GM12878 (cell line): ENCODE measurements around the gene COX19. TPM values are rescaled to one million over a fixed set of nuclear protein-coding genes. Genes with fewer than 3 reads are reported as not detected.

Experiments
- CREM ChIP-seq: IDR thresholded peaks from 2 replicates; pipeline ENCODE4 v1.6.1; 2014; ENCODE audit warnings: antibody characterized with exemption, low read depth
- EGR1 ChIP-seq, 2 experiments: IDR thresholded peaks; 1 replicate in 1 of 2; 2 replicates in 1 of 2; pipeline ENCODE4 v1.6.1; 2011 to 2012; ENCODE audit warnings: low read depth in 2 of 2, low read length in 2 of 2, borderline replicate concordance in 1 of 2, mild to moderate bottlenecking in 1 of 2, moderate library complexity in 1 of 2
- ESRRA ChIP-seq: IDR thresholded peaks from 2 replicates; pipeline ENCODE4 v1.6.1; 2012; ENCODE audit warnings: mild to moderate bottlenecking, low read length, improper control_type of control experiment
- GABPA ChIP-seq: IDR thresholded peaks from 2 replicates; pipeline ENCODE4 v1.6.1; 2014; ENCODE audit warnings: antibody characterized with exemption, low read depth, mild to moderate bottlenecking, inconsistent platforms
- RAD21 ChIP-seq: IDR thresholded peaks from 2 replicates; pipeline ENCODE4 v1.6.1; 2011; ENCODE audit warnings: mild to moderate bottlenecking, low read depth, low read length, moderate library complexity; ENCODE audit not compliant: insufficient read depth
- RELA ChIP-seq: fragments of 450-650 bp; IDR thresholded peaks from 2 replicates; pipeline ENCODE4 v1.8.0; 2014; ENCODE audit warnings: borderline replicate concordance; ENCODE audit not compliant: partially characterized antibody
- SIX5 ChIP-seq: IDR thresholded peaks from 2 replicates; pipeline ENCODE4 v1.6.1; 2011; ENCODE audit warnings: mild to moderate bottlenecking, low read depth, low read length, moderate library complexity; ENCODE audit not compliant: severe bottlenecking
- SMARCA5 ChIP-seq: fragments of 450-650 bp; IDR thresholded peaks from 2 replicates; pipeline ENCODE4 v1.6.1; 2017; ENCODE audit warnings: mild to moderate bottlenecking
- polyA plus RNA-seq, 11 experiments: library from polyadenylated mRNA; depleted of rRNA in 4 of 11; unstranded in 6 of 11; stranded (reverse) in 5 of 11; fragments of >200 nt; fragmentation: Nextera tagmentation in 4 of 11; fragmentation: Illumina TruSeq in 1 of 11; extraction: Ambion mirVana in 4 of 11; extraction: Trizol in 1 of 11; gene quantifications; 1 replicate in 1 of 11; 2 replicates in 10 of 11; pipeline versions ENCODE4 v1.2.1 to v1.2.3, GENCODE V29; 2011 to 2016; ENCODE audit warnings: inconsistent platforms in 2 of 11, missing spikeins in 2 of 11, low read depth in 1 of 11
- total RNA-seq, 4 experiments: library from RNA; depleted of rRNA in 3 of 4; stranded (reverse); fragments of >200 nt in 3 of 4; fragmentation: Illumina TruSeq in 1 of 4; extraction: Trizol in 1 of 4; gene quantifications; 2 replicates each; pipeline versions ENCODE4 v1.2.1 to v1.2.3, GENCODE V29; 2013 to 2021
- TF ChIP-seq, protein P1 (sequence below): fragments of 450-650 bp; IDR thresholded peaks from 2 replicates; pipeline ENCODE4 v1.6.1; 2017; ENCODE audit warnings: borderline replicate concordance
- TF ChIP-seq, protein P2 (sequence below): fragments of 150-350 bp; IDR thresholded peaks from 2 replicates; pipeline ENCODE4 v1.6.1; 2014; ENCODE audit warnings: mild to moderate bottlenecking, low read depth, low read length
- TF ChIP-seq, protein P3 (sequence below): fragments of 450-650 bp; IDR thresholded peaks from 2 replicates; pipeline ENCODE4 v1.6.1; 2016; ENCODE audit warnings: mild to moderate bottlenecking

The COX19 gene
- total and polyA plus RNA-seq, 10 of the 15 experiments (the other 5 are each of a cell fraction or from before 2014, with no cell fraction given), result 3.7 to 17.9 (median 10.8) TPM

DNA sequence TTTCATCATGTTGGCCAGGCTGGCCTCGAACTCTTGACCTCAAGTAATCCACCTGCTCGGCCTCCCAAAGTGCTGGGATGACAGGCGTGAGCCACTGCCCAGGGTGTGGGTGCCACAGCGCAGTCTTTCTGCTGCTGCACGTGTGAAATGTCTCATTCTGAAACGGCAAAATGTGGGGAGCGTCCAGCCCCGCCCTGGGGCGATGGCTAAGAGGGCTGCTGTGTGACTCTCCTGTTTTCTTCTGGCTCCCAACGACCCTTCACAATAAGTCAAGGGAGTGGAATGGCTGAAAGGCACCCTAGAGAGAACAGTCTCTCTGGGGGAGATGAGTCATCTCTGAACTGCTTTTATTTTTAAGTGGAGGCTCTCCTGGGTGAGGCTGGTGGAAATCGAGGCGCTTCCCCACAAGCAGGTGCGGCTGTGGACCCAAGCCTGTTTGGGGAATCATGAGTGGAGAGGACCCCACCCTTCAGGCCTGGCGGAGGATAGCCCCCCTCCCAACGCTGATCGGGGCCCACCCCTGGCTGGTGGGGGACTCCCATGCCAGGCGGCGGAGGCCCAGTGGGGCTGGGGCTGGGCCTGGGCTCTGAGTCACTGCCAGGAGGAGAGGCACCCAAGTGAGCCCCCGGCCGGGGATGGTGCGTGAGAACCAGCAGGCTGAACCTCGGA lies 38.8 kb downstream of the COX19 start (continued):
- TF ChIP-seq, protein P1, sequence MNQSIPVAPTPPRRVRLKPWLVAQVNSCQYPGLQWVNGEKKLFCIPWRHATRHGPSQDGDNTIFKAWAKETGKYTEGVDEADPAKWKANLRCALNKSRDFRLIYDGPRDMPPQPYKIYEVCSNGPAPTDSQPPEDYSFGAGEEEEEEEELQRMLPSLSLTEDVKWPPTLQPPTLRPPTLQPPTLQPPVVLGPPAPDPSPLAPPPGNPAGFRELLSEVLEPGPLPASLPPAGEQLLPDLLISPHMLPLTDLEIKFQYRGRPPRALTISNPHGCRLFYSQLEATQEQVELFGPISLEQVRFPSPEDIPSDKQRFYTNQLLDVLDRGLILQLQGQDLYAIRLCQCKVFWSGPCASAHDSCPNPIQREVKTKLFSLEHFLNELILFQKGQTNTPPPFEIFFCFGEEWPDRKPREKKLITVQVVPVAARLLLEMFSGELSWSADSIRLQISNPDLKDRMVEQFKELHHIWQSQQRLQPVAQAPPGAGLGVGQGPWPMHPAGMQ, result no peak
- TF ChIP-seq CREM (peak; percentile 51), SIX5 (no peak), RAD21 (no peak), GABPA (no peak), RELA (no peak), EGR1 (IDR thresholded peaks at IDR 0.05; ENCODE audit: borderline replicate concordance in 1 of 2, low read depth in 2 of 2, low read length in 2 of 2) (no peak), SMARCA5 (peak; percentile 24; the same call in 1 of the 2 replicates), ESRRA (no peak)
- TF ChIP-seq, protein P2, sequence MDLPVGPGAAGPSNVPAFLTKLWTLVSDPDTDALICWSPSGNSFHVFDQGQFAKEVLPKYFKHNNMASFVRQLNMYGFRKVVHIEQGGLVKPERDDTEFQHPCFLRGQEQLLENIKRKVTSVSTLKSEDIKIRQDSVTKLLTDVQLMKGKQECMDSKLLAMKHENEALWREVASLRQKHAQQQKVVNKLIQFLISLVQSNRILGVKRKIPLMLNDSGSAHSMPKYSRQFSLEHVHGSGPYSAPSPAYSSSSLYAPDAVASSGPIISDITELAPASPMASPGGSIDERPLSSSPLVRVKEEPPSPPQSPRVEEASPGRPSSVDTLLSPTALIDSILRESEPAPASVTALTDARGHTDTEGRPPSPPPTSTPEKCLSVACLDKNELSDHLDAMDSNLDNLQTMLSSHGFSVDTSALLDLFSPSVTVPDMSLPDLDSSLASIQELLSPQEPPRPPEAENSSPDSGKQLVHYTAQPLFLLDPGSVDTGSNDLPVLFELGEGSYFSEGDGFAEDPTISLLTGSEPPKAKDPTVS, result no peak
- TF ChIP-seq, protein P3, sequence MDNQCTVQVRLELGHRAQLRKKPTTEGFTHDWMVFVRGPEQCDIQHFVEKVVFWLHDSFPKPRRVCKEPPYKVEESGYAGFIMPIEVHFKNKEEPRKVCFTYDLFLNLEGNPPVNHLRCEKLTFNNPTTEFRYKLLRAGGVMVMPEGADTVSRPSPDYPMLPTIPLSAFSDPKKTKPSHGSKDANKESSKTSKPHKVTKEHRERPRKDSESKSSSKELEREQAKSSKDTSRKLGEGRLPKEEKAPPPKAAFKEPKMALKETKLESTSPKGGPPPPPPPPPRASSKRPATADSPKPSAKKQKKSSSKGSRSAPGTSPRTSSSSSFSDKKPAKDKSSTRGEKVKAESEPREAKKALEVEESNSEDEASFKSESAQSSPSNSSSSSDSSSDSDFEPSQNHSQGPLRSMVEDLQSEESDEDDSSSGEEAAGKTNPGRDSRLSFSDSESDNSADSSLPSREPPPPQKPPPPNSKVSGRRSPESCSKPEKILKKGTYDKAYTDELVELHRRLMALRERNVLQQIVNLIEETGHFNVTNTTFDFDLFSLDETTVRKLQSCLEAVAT, result peak; percentile 78
